EH (cell line): Measurements from ENCODE around the gene ZMYND10.
A peak's percentile ranks its signal among the peaks of the same experiment; 100 is the strongest.

Source experiments
- DNase-seq: peaks from one replicate; pipeline ENCODE4 v3.0.0-alpha.2; 2015; ENCODE audit warnings: low read depth

ZMYND10 gene

DNA sequence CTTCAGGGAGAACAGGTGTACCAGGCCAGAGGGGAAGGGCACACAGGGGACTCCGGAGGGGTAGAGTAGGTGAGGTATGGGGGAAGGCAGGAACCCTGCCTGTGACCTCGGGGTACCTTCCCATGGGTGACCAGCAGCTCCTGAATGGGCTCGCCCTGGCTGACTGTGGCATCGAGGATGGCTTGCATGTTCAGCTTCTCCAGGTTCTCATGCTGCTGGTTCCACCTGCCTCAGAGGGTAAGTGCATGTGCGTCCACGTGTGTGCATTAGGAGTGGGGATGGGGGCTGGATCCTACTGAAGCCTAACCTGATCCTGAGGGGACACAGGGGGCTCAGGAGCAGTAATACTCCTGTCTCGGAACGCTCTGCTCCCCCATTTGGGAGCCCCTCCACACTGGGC is 524 bp downstream of the ZMYND10 start:
- DNase-seq, result no peak

DNA sequence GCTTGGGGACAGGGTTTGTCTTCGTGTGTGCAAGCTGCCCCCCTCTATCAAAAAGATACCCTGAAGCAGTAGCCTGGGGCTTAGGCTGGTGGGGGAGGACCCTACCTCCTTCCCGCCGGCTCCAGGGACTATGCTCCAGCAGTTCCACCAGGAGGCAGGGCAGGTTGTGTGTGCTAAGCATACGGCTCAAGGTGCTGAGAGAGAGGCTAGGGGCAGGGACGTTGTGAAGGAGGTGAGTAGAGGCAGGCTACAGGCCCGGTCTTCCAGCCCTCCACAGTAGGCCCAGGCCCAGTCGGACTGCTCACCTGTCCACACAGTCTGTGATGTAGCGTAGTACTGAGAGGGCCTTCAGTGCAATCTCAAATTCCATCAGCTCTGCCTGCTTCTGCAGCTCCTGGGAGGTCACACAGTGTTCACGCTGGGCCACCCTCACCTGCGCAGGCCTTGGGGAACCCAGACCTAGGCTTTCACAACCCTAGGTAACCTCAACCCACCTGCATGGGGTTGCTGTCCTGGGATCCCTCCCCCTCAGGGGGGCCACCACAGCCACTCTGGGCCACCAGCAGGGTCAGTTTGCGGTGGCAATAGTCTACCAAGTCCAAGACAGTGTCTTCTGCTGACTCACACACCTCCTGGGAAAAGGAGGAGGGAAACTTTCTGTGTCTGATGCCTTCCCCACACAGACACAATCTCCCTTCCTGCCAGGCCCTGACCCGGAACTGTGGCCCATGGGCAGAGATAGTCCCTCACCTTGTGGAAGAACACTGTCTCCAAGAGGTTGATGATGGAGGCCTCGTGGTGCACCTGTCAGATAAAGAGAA is 2.5 kb downstream of the ZMYND10 start:
- no peak for DNase-seq

DNA sequence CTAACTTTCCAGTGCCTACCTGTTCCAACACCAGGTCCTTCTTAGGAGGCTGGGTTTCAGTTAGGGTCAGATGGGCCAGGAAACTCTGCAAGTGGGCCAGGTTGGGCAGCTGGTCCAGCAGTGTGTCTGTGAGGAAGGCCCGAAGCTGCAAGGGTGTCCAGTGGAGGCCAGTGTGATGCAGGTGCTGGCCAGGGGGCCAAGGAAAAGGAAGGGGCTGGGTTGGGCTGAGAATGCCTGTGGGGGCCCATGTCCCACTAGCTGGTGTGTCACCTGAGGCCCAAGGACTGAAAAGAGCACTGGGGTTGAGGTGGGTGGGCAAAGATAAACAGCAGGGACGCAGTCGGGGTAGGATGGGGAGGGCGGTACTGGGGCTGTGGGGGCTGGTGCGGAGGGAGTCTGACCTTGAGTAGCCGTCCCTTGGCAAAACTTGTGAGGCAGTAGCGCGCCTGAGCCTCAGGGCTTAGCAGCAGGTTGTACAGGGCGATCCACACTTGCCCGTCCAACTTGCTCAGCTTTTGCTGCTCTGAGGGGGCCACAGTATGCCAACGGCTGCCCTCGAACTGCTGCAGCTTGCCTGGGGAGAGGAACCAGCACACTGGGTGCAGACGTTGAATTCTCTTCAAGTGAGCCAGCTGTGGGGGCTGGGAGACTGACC is 3.4 kb downstream of the ZMYND10 start:
- DNase-seq, result no peak

DNA sequence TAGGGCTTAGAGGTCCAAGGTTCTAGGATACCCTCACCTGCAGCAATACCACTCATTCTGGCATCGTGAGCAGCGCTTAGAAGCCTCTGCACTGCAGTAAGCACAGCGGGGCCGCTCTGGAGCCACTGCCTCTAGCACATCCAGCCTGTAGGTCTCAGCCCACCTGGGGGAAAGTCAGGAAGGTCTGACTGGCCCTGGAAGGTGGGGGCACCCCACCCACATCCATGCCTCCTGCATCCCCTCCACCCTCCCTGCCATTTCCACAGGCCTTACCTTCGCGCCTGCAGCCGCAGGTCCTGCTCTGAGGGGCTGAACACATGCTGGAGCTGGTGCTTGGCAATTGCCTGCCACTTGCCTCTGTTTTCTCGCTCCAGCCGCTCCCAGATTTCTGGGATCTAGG is 4.0 kb downstream of the ZMYND10 start:
- DNase-seq, result no peak

DNA sequence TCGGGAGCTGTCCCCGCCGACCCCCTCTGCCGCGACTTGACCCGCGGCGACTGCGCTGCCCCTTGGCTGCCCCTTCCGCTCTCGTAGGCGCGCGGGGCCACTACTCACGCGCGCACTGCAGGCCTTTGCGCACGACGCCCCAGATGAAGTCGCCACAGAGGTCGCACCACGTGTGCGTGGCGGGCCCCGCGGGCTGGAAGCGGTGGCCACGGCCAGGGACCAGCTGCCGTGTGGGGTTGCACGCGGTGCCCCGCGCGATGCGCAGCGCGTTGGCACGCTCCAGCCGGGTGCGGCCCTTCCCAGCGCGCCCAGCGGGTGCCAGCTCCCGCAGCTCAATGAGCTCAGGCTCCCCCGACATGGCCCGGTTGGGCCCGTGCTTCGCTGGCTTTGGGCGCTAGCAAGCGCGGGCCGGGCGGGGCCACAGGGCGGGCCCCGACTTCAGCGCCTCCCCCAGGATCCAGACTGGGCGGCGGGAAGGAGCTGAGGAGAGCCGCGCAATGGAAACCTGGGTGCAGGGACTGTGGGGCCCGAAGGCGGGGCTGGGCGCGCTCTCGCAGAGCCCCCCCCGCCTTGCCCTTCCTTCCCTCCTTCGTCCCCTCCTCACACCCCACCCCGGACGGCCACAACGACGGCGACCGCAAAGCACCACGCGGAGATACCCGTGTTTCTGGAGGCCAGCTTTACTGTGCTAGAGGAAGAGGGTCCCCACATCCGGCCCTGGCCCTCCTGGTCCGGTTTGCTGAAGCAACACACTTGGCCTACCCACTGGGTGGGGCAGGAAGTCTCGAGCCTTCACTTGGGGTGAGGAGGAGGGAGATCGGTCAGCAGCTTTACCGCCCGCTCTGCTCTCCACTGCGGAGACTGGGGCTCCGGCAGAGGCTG is 4.8 kb downstream of the ZMYND10 start, which contains the start of gene RASSF1:
Gene RASSF1 (minus strand): TSS at position 389 of the 882 bp plus-strand sequence. CDS start 31 bp downstream, at position 358.
- peak; percentile 80 for DNase-seq

DNA sequence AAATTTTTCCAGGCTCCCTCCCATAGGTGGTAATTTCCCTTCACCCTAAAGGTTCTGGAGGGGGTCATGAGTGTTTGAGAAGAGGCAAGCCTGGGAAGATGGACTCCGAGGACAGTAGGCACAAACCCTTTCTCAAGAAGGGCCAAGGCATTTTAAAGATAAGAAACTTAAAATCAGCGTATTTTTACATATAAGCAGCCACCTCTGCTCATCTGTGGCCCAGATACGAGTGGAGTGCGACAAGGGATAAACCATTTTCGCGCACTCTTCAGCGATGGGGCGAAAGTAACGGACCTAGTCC is 5.4 kb downstream of the ZMYND10 start:
- no peak for DNase-seq

DNA sequence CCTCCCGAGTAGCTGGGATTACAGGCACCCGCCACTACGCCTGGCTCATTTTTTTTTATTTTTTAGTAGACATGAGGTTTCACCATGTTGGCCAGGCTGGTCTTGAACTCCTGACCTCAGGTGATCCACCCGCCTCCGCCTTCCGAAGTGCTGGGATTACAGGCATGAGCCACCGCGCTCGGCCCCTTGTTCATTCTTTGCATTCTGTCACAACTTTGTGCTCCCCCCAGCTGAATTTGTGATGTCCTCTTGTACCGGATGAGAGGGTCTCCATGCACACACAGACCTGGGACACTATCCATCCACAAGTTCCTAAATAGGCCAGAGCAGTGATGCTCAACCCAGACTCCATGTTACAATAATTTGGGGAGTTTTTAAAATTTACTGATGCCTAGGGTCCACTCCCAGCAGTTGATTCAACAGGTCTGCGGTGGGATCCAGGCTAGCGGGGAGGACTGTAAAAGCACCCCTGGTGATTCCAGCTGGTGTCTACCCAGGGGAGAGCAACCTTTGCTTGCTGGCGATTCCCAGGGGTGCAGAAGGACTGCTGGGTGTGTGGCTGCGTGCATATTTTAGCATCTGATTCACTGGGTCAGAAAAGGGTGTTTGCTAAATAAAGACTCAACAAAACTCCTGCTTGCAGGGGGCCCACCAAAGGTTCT is 5.9 kb downstream of the ZMYND10 start:
- peak; percentile 79 for DNase-seq

DNA sequence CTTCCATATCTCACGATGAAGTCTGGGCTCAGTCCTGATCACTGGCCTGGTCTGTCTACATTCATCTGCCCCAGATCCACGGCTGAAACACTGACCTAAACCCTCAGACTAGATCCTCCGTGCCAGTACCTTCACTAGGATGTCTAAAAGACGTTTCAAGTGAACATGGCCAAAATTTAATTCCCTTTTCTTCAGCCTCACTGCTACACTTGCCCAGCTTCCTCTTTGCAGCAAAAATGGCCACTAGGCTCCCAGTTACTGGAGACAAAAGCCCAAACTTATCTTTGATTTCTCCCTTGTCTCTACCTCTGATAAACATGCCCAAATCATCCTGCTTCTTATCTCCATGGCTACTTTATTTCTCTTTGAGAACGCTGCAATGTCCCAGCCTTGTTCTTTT is 6.6 kb downstream of the ZMYND10 start:
- no peak for DNase-seq

DNA sequence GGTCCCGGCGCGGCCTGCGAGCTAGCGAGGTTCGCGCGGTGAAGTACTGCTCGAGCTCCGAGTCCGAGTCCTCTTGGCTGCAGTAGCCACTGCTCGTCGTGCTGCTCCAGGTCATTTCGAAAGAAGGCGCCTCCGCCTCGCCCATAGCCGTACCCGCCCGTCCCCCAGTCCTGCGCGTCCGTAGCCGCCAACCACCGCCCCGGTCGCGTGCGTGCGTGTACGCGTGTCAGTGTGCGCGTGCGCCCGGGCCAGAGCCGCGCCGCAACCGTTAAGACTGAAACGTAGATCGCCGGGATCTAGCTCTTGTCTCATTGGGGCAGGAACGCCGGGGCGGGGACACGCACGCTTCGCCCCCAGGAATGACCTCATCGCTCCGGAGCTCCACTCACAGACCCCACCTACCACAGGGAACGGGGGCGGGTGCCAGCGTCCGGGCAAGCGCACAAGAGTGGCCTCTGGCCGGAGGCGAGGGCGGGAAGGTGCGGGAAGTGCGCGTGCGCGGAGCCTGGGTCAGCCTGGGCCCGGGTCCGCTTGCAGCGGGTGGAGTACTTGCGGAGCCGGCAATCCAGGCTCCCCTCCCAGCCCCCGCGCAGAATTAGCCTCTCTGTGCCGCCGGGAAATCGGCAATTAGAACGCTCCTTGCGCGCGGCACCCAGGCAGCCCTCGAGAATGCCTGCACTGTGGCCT is 8.2 kb downstream of the ZMYND10 start:
- peak; percentile 100 for DNase-seq

DNA sequence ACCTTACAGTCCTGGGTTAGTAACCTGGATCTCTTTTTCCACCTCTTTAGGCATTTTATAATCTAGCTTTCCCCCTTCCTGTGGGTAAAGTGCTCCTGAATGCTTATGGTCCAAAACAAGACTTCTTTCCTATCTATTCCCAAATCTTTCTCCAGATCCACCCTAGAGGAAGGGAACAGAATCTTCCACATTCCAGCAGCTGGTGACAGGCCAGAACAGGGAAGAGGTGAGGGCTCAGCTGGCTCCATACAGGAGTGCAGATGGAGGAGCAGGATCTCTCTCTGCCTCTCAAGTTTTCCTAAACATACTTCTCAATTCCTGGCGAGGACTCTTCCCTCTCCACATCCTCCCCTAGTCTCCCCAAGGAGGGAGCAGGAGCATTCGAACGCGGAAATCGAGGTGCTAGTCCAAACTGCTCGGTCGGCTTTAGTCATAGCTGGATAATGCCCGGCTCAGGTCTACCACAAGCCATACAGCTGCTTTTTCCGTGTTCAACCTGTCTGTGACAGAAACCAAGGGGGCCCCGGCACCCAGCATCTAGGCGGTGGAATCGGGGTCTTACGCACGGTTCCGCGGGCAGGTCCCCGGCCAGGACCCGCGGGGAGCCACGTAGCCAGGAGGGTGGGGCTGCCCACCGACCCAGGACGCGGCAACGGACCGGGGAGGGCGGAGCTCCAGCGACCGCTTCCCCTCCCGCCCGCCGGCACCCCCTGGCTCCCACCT is 8.9 kb downstream of the ZMYND10 start:
- DNase-seq, result peak; percentile 49

DNA sequence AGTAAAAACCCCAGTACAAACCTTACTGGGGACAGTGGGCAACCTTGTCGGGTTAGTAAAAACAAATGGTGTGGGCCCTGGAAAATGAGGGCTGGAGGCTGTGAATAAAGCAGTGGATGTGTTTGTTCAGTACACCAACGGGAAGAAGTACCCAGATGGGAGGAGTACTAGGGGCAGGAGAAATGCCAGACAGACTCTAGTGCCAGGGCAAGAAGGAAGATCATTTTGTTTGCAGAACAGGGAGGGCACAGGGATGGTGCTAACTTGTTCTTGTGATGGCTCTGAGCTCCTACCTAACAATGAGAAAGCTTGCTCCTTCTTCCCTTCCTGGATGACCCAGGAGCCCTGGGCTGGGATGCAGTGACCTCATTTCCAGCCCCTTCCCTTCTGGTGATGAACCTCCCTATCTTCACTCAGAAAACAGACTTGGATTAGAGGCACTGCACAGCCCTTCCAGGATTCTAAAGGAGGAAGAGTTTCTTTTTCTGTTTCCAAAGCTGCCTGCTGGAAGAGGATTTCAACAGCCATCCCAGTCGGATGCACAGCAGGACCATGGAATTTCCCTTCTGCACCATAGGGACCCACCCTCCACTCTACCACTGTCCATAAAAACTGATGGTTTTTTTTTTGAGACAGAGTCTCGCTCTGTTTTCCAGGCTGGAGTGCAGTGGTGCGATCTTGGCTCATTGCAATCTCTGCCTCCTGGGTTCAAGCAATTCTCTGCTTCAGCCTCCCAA is 11.0 kb downstream of the ZMYND10 start:
- DNase-seq, result peak; percentile 27

DNA sequence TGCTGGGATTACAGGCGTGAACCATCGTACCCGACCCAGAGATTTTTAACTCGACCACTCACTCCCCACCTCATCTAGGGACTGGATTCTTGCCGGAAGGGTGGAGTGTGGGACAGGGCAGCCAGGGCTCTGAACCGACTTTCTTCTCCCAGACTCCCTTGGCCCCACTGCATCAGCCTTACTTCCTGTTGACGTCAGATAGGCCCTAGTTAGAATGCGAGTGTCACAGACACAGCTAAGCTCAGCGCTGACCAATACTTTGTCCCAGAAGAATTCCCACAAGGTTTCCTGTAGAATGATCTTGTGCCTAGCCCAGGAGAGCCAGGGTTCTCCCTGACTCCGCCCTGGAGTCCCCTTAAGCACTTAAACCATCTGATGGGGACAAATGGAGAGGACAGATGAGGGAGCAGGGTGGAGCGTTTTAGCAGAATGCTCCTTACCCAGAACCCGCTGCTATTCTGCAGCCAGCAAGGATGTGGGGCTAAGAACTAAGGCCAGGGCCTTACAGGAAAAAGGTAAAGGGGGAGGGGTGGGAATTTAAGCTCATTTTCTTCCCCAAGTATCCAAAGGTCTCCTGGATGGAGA is 11.7 kb downstream of the ZMYND10 start:
- peak; percentile 81 for DNase-seq

DNA sequence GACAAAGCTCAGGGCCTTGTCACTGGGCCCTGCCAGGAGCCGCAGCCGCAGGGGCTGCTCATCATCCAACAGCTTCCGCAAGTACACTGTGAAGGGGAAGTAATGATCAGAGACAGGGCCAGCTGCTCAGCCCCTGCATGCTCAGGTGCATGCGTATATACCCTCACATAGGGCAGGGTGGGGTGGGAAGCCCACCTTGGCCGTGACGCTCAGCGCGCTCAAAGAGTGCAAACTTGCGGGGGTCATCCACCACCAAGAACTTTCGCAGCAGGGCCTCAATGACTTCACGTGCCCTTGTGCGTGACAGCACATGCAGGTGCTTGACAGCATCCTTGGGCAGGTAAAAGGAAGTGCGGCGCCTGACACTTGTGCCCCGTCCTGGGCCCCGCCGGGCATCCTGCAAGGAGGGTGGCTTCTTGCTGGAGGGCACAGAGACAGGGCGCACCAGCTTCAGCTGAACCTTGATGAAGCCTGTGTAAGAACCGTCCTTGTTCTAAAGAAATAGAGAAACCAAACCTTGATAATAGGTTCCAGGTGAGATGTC is 14.1 kb downstream of the ZMYND10 start:
- DNase-seq, result no peak

DNA sequence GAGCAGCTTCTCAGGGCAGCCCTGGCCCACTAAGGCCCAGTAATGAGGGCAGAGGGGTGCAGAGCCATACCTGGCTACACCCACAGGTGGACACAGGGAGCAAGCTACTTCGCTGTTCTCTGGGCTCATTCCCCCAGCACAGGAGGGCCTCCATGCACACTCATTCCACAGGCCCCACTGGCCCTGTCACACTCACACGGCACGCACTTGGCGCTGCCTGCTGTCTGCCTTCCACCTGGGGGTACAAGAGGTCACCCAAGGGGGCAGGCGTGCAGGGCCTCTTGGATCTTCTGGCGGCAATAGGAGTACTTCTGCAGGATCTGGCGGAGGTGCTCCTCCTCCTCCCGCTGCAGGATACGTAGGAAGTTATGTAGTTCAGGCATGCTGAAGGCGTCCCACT is 15.2 kb downstream of the ZMYND10 start:
- DNase-seq, result no peak

DNA sequence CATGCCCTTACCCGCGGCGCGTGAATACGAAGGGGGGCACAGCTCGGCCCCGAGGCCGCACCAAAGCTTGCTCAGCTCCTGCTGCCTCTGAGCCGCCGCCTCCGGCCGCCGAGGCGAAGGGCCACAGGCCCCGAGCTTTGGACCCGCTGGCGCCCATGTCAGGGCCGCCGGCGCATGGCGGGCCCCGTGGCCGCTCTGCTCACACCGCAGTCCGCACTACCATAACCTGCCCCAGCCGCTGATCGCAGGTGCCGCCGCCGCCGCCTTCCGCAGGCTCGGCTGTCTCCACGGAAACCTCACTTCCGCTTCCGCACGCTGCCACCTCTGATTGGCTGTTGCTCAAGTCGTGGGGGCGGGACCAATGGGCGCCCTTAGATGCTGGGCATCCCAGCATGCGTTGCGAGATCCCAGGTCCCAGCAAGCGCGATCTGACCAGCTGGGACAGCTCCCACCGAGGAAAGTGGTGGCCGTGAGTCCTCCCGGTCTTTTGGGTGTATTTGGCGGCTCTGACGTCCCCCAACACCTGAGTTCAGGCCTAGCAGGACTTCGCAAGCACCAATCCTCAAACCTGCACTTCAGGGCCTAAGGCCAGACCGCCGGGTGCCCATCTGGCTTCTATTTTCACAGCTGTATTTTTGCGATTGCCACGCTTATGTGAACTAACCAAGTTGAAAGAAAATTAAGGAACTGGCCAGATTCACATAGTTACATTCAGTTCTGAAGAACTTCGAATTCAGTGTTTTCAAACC is 17.4 kb downstream of the ZMYND10 start, which contains the start of gene TUSC2:
Gene TUSC2 (minus strand): TSS at position 281 of the 749 bp plus-strand sequence. CDS start 124 bp downstream, at position 157.
- peak; percentile 96 for DNase-seq

DNA sequence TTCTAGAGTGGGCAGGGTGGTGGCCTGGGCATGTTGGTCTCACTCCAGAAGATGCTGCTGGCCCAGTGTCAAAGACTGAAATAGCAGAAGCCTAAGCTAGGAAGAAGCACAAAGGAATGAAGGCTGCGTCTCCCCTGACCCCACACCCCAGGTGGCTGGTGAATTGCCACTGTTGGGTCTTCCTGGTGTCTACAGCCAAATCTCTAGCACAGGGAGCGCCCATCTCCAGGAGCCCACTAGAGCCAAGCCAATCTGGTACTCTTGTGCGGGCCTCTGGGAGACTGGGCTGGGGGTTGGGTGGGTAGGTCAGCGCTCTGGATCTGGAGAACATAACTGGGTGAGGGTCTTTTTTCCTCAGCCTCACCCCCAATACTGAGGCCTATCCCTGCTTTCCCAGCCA is 18.4 kb downstream of the ZMYND10 start:
- DNase-seq, result no peak

DNA sequence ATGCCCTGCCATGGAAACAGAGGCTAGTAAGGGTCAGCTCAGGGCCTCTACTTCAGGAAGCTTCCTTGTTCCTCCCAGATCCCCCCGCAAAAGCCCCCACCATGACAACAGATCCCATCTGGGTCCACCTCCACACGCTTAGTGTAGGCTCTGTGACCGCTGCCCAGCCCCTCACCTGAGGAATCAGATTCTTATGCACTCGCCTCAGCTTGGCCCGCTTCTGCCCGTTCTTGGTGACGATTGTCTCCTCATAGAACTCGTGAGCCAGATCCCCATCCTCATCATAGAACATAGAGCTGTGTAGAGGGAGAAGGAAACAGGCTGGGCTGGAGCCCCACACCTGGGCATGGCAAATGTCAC is 19.4 kb downstream of the ZMYND10 start:
- no peak for DNase-seq

DNA sequence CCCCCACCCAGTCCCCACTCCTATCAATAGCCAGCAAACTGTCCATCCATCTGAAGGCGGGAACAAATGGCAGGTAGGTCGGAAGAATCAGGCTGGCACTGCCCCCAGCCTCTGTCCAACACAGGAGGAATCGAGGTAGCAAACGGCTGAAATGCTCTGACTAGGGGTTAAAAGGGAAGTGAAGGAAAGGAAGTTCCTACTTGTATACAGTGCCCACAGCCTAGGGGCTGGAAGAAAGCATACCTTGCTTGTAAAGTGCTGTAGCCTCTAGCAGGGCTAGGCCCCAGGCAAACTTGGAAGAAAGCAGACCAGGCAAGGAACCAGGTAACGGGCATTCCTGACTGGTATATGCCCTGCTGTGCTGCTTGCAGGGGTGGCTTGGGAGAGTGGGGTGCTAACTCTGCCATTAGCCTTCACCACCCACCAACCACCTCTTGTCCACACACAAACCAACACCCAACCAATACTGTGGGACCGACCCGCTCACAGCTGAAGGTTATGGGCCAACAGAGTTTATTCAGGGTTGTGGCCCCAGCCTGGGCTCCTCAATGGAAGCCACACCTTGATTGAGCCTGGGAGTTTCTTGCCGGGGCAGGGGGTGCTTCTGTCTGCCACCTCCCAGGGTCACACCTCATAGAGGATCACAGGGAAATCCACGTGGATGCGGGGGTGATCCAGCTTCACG is 19.9 kb downstream of the ZMYND10 start:
- DNase-seq, result no peak
